ENCODE measurements around the gene MDM4. TPM values are rescaled to one million over a fixed set of nuclear protein-coding genes. Genes with fewer than 3 reads are reported as not detected.

Gene MDM4
- total RNA-seq, 2 experiments from 2014 or later: 120 to 282 TPM

- peaks cover 61% of the 10 kb centered on the region; the same call in 1 of the 2 replicates for H3K79me2 ChIP-seq (ENCODE audit: insufficient read depth, low read depth, low read length)
- ChIA-PET POLR2A (interaction anchor here (0.6 to 1.4 kb wide), 9 partner anchors 13 to 240 kb away, joined by 3 to 9 read pairs (median 4); no protein-coding TSS in a partner anchor), CTCF (ENCODE audit: unreplicated experiment) (no interaction called here)
- peaks cover 100% of the 10 kb centered on the region for H3K36me3 ChIP-seq (ENCODE audit: insufficient read depth, low read length)
- no peak overlapping the region for H3K4me2 ChIP-seq (ENCODE audit: low read length)
- no peak overlapping the region for H3K27ac ChIP-seq (ENCODE audit: low read depth, low read length, poor library complexity, severe bottlenecking)
- intact Hi-C loops (cut with micrococcal nuclease; ENCODE audit: unreplicated experiment): no loop called here
- no peaks in the 10 kb centered on the region for H3K9me3 ChIP-seq (ENCODE audit: low read length)
- BruUV-seq (replicated peaks): no TSS peak
- no peaks in the 10 kb centered on the region for H3K9me2 ChIP-seq (ENCODE audit: insufficient read depth, low read length)
- DNase-seq (ENCODE audit: low spot score): no peak
- TF ChIP-seq EZH2phosphoT487 (IDR thresholded peaks at IDR 0.05; ENCODE audit: borderline replicate concordance, low read depth, low read length) (no peak), CTCF (conservative IDR thresholded peaks at IDR 0.05; ENCODE audit: low read length) (no peak)
- no peak overlapping the region for H2AFZ ChIP-seq (ENCODE audit: low read length)
- no peak overlapping the region for H3K4me3 ChIP-seq (ENCODE audit: low read depth, low read length, poor library complexity, severe bottlenecking)
- H4K20me1 ChIP-seq (ENCODE audit: insufficient read depth, low read length): peaks cover 7% of the 10 kb centered on the region; the same call in 1 of the 2 replicates
- H3K4me1 ChIP-seq (ENCODE audit: insufficient read depth, low read length, poor library complexity, severe bottlenecking): no peaks in the 10 kb centered on the region
Measured at GRCh38 chr1:204545202-204545601, 29.0 kb downstream of the MDM4 start.

- Histone ChIP-seq H3K9me2 (ENCODE audit: insufficient read depth, low read length) (no peaks in the 10 kb centered on the region), H3K36me3 (ENCODE audit: insufficient read depth, low read length) (peaks cover 100% of the 10 kb centered on the region), H3K9me3 (ENCODE audit: low read length) (no peaks in the 10 kb centered on the region), H3K27ac (ENCODE audit: low read depth, low read length, poor library complexity, severe bottlenecking) (peak overlapping the region; percentile 10), H4K20me1 (ENCODE audit: insufficient read depth, low read length) (peaks cover 7% of the 10 kb centered on the region; the same call in 1 of the 2 replicates), H3K4me3 (ENCODE audit: low read depth, low read length, poor library complexity, severe bottlenecking) (no peak overlapping the region), H3K4me1 (ENCODE audit: insufficient read depth, low read length, poor library complexity, severe bottlenecking) (no peaks in the 10 kb centered on the region), H3K4me2 (ENCODE audit: low read length) (no peak overlapping the region), H2AFZ (ENCODE audit: low read length) (no peak overlapping the region), H3K79me2 (ENCODE audit: insufficient read depth, low read depth, low read length) (peaks cover 66% of the 10 kb centered on the region; the same call in 1 of the 2 replicates)
- ChIA-PET POLR2A (interaction anchor here (0.6 to 1.1 kb wide), 4 partner anchors 9 to 33 kb away, joined by 3 to 5 read pairs (median 4); no protein-coding TSS in a partner anchor), CTCF (ENCODE audit: unreplicated experiment) (no interaction called here)
- intact Hi-C loops (cut with micrococcal nuclease; ENCODE audit: unreplicated experiment): no loop called here
- no peak for TF ChIP-seq EZH2phosphoT487 (IDR thresholded peaks at IDR 0.05; ENCODE audit: borderline replicate concordance, low read depth, low read length)
- DNase-seq (ENCODE audit: low spot score): no peak
- BruUV-seq (replicated peaks): no TSS peak
Measured at GRCh38 chr1:204545881-204546280, 29.7 kb downstream of the MDM4 start.

GRCh38 chr1:204548265-204548664, 32.1 kb downstream of the MDM4 start:
- no peak overlapping the region for H3K4me3 ChIP-seq (ENCODE audit: low read depth, low read length, poor library complexity, severe bottlenecking)
- TF ChIP-seq EZH2phosphoT487 (IDR thresholded peaks at IDR 0.05; ENCODE audit: borderline replicate concordance, low read depth, low read length) (no peak), CTCF (conservative IDR thresholded peaks at IDR 0.05; ENCODE audit: low read length) (no peak)
- H3K9me3 ChIP-seq (ENCODE audit: low read length): no peaks in the 10 kb centered on the region
- H3K4me1 ChIP-seq (ENCODE audit: insufficient read depth, low read length, poor library complexity, severe bottlenecking): no peaks in the 10 kb centered on the region
- no peak overlapping the region for H2AFZ ChIP-seq (ENCODE audit: low read length)
- no peak overlapping the region for H3K4me2 ChIP-seq (ENCODE audit: low read length)
- H3K79me2 ChIP-seq (ENCODE audit: insufficient read depth, low read depth, low read length): peaks cover 67% of the 10 kb centered on the region; the same call in 1 of the 2 replicates
- peaks cover 98% of the 10 kb centered on the region for H3K36me3 ChIP-seq (ENCODE audit: insufficient read depth, low read length)
- ChIA-PET CTCF (ENCODE audit: unreplicated experiment) (no interaction called here), POLR2A (no interaction called here)
- 0 out of 2 replicates have a peak, but pooled peaks cover 8% of the 10 kb centered on the region for H4K20me1 ChIP-seq (ENCODE audit: insufficient read depth, low read length)
- DNase-seq (ENCODE audit: low spot score): no peak
- no peak overlapping the region for H3K27ac ChIP-seq (ENCODE audit: low read depth, low read length, poor library complexity, severe bottlenecking)
- intact Hi-C loops (cut with micrococcal nuclease; ENCODE audit: unreplicated experiment): no loop called here
- no TSS peak for BruUV-seq (replicated peaks)
- no peaks in the 10 kb centered on the region for H3K9me2 ChIP-seq (ENCODE audit: insufficient read depth, low read length)

Data from OCI-LY7 (cell line).